IMR-90 (cell line): ENCODE results near the gene GARNL3.

Source experiments
- CTCF ChIP-seq: conservative IDR thresholded peaks from 2 replicates; pipeline ENCODE4 v1.5.1; 2012; ENCODE audit warnings: mild to moderate bottlenecking, low read depth, low read length, improper control_type of control experiment
- MXI1 ChIP-seq: IDR thresholded peaks from 2 replicates; pipeline ENCODE4 v1.6.1; 2012; ENCODE audit warnings: low read depth, mild to moderate bottlenecking, low read length, moderate library complexity, borderline replicate concordance

- TF ChIP-seq CTCF (no peak), MXI1 (no peak)
Observed at GRCh38 chr9:127384901-127385300, 120.3 kb downstream of the GARNL3 start.
